HCT116 (cell line): ENCODE measurements around the gene CCDC159. TPM values are rescaled to one million over a fixed set of nuclear protein-coding genes. Genes with fewer than 3 reads are reported as not detected.
A peak's percentile ranks its signal among the peaks of the same experiment; 100 is the strongest.

Source experiments
- ATAC-seq: fragments of 200-7000 bp; cut with Tn5 transposase; 2 replicates; pipeline ENCODE4 v1.9.1; 2020; ENCODE audit warnings: mild to moderate bottlenecking, moderate library complexity
- BruUV-seq: library from RNA; stranded (reverse); fragments of 400-500 nt; replicated peaks from 2 replicates; lab custom pipeline; 2021; lab: Mats Ljungman, UMichigan
- CTCF ChIA-PET: fragments of 300-600 bp; sonication (Branson Sonifier 250); formaldehyde crosslinking; loops from one replicate; lab custom pipeline; 2021; ENCODE audit warnings: antibody characterized with exemption; lab: Charles Lee
- POLR2A ChIA-PET: fragments of 300-600, 350-600 bp; sonication (Branson Sonifier 250); formaldehyde crosslinking; loops from one replicate; lab custom pipeline; 2021; ENCODE audit warnings: antibody characterized with exemption; lab: Charles Lee
- RAD21 ChIA-PET, 2 experiments: fragments of 300-600 bp; sonication (Branson Sonifier 250); formaldehyde crosslinking; loops; one replicate each; lab custom pipeline; 2023; ENCODE audit warnings: low total read pairs in 2 of 2; ENCODE audit not compliant: uncharacterized antibody in 2 of 2, unreplicated experiment in 2 of 2, low non-redundant PET in 1 of 2; lab: Charles Lee
- DNase-seq: peaks from one replicate; pipeline ENCODE4 v3.0.0-alpha.2; 2010; ENCODE audit warnings: low read depth, low spot score
- H2AFZ ChIP-seq: fragments of 200-600 bp; shearing (Covaris generic), sonication (generic); 2 replicates; pipeline ENCODE4 v1.6.1; 2017; ENCODE audit warnings: low read depth, mixed run types, mixed read lengths, antibody characterized with exemption, low read length; ENCODE audit not compliant: poor library complexity, severe bottlenecking
- H3K27ac ChIP-seq: 2 replicates; pipeline ENCODE4 v1.5.1; 2012; ENCODE audit warnings: low read depth, low read length
- H3K27me3 ChIP-seq: fragments of 200-600 bp; sonication (generic); 2 replicates; pipeline ENCODE4 v1.6.1; 2016; ENCODE audit warnings: mixed run types, low read length, mixed read lengths; ENCODE audit not compliant: insufficient read depth
- H3K36me3 ChIP-seq, 2 experiments: fragments of 200-500 bp in 1 of 2; fragments of 200-600 bp in 1 of 2; sonication (Bioruptor generic) in 1 of 2; sonication (generic) in 1 of 2; 2 replicates each; pipeline versions ENCODE4 v1.5.1 to v1.6.1; 2014 to 2016; ENCODE audit warnings: low read length in 2 of 2, inconsistent platforms in 1 of 2, mixed read lengths in 1 of 2, mixed run types in 1 of 2; ENCODE audit not compliant: insufficient read depth in 2 of 2, control insufficient read depth in 1 of 2
- H3K4me1 ChIP-seq, 2 experiments: fragments of 200-600 bp in 1 of 2; sonication (generic) in 1 of 2; 2 replicates each; pipeline versions ENCODE4 v1.5.1 to v1.6.1; 2012 to 2017; ENCODE audit warnings: low read length in 2 of 2, inconsistent platforms in 1 of 2, mild to moderate bottlenecking in 1 of 2, mixed read lengths in 1 of 2, mixed run types in 1 of 2, moderate library complexity in 1 of 2; ENCODE audit not compliant: insufficient read depth in 2 of 2, control insufficient read depth in 1 of 2
- H3K4me2 ChIP-seq: fragments of 200-600 bp; sonication (generic); 2 replicates; pipeline ENCODE4 v1.6.1; 2017; ENCODE audit warnings: mixed run types, low read length, mixed read lengths
- H3K4me3 ChIP-seq, 2 experiments: fragments of 200-600 bp in 1 of 2; sonication (generic) in 1 of 2; replicated peaks in 1 of 2; 2 replicates each; pipeline ENCODE4 v1.5.1; 2011 to 2016; ENCODE audit warnings: low read length in 2 of 2, control low read depth in 1 of 2, low read depth in 1 of 2, mild to moderate bottlenecking in 1 of 2, mixed read lengths in 1 of 2, mixed run types in 1 of 2
- H3K79me2 ChIP-seq: fragments of 200-600 bp; sonication (generic); 2 replicates; pipeline ENCODE4 v1.6.1; 2017; ENCODE audit warnings: mild to moderate bottlenecking, mixed run types, low read length, moderate library complexity, mixed read lengths; ENCODE audit not compliant: insufficient read depth
- H3K9ac ChIP-seq: fragments of 200-600 bp; sonication (generic); 2 replicates; pipeline ENCODE4 v1.6.1; 2016; ENCODE audit warnings: low read length, mixed read lengths
- H3K9me2 ChIP-seq: fragments of 200-600 bp; sonication (generic), shearing (Covaris generic); 2 replicates; pipeline ENCODE4 v1.6.1; 2017; ENCODE audit warnings: mixed run types, mild to moderate bottlenecking, moderate library complexity; ENCODE audit not compliant: insufficient read depth
- H3K9me3 ChIP-seq, 2 experiments: fragments of 200-500 bp in 1 of 2; fragments of 200-600 bp in 1 of 2; sonication (Bioruptor generic) in 1 of 2; sonication (generic) in 1 of 2; 2 replicates each; pipeline ENCODE4 v1.6.1; 2014 to 2017; ENCODE audit warnings: low read length in 2 of 2, mixed read lengths in 2 of 2, inconsistent platforms in 1 of 2, low read depth in 1 of 2, mild to moderate bottlenecking in 1 of 2, mixed run types in 1 of 2, moderate library complexity in 1 of 2; ENCODE audit not compliant: control insufficient read depth in 1 of 2, insufficient read depth in 1 of 2
- H4K20me1 ChIP-seq: fragments of 200-600 bp; sonication (generic), shearing (Covaris generic); 2 replicates; pipeline ENCODE4 v1.6.1; 2017; ENCODE audit warnings: mixed run types, mild to moderate bottlenecking, moderate library complexity; ENCODE audit not compliant: insufficient read depth
- JUND ChIP-seq: IDR thresholded peaks from 2 replicates; pipeline ENCODE4 v1.6.1; 2012
- POLR2A ChIP-seq: IDR thresholded peaks from 2 replicates; pipeline ENCODE4 v1.7.0; 2011; ENCODE audit warnings: borderline replicate concordance; ENCODE audit not compliant: insufficient read depth, insufficient read length; ENCODE audit errors: extremely low read depth
- POLR2AphosphoS5 ChIP-seq: IDR thresholded peaks from 2 replicates; pipeline ENCODE4 v1.6.1; 2011; ENCODE audit warnings: mild to moderate bottlenecking, low read depth, low read length, moderate library complexity
- SRF ChIP-seq: IDR thresholded peaks from 2 replicates; pipeline ENCODE4 v1.6.1; 2012; ENCODE audit warnings: low read depth
- TCF7L2 ChIP-seq: IDR thresholded peaks from 2 replicates; pipeline ENCODE4 v1.7.0; 2011; ENCODE audit warnings: borderline replicate concordance, inconsistent platforms; ENCODE audit not compliant: insufficient read depth, insufficient read length; ENCODE audit errors: extremely low read depth
- ZFX ChIP-seq: fragments of 450-650 bp; IDR thresholded peaks from 2 replicates; pipeline ENCODE4 v1.6.1; 2017
- ZNF274 ChIP-seq: fragments of 200-500 bp; sonication (Bioruptor generic); IDR thresholded peaks from 2 replicates; pipeline ENCODE4 v1.6.1; 2014; ENCODE audit warnings: mild to moderate bottlenecking, low read depth, low read length, inconsistent platforms
- intact Hi-C: fragments of 100-400 bp; cut with micrococcal nuclease; formaldehyde crosslinking; loops from 2 replicates; pipeline ENCODE4 v1.10.0; 2022
- total RNA-seq: library from RNA; stranded (reverse); gene quantifications from one replicate; pipeline ENCODE4 v1.2.1, GENCODE V29; 2021; ENCODE audit not compliant: unreplicated experiment

The CCDC159 gene
- total RNA-seq, 1 experiment from 2014 or later: 7.7 TPM

DNA sequence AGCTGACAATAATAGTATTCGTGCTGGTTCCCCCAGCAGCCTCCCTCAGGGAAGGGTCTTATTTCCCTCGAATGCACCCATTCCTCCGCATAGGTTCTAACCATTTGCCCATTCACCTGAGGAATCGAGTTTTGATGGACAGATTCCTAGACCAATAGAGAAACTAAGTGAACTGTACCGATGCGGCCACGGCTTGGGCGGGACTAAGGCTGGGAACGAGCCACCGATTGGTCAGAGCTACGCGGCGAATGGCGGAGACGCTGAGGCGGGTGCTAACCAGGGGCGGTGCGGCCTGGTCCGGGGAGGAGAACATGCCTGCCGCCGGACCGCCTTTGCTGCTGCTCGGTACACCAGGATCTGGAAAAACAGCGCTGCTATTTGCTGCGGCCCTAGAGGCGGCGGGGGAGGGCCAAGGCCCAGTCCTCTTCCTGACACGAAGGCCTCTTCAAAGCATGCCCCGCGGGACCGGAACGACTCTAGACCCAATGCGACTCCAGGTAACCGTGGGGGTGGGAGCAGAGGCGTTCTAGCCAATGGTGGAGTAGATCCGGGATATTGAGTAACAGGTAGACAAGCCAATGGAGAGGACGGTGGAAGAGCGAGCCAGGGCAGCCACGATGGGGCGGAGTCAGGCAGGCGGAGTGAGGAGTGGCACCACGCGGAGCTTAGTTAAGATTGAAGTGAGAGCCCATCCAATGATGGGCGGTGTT is 28.3 kb downstream of the CCDC159 start, which contains the start of gene SWSAP1:
TSS of gene SWSAP1 (plus strand) at position 234 of the 710 bp plus-strand sequence. CDS start at position 249, 15 bp downstream.
- Histone ChIP-seq H3K27me3 (no peaks in the 10 kb centered on the region), H3K9ac (peak within 1 kb of the TSS; percentile 78), H4K20me1 (no peaks in the 10 kb centered on the region), H3K4me3 (peak within 1 kb of the TSS; percentile 57 to 68), H2AFZ (peak within 1 kb of the TSS; percentile 65), H3K27ac (peak within 1 kb of the TSS; percentile 88), H3K4me2 (peak within 1 kb of the TSS; percentile 80), H3K79me2 (peaks cover 5% of the 10 kb centered on the region; the same call in 1 of the 2 replicates), H3K36me3 (no peaks in the 10 kb centered on the region), H3K4me1 (peaks cover 43 to 48% of the 10 kb centered on the region in 2 experiments), H3K9me3 (no peaks in the 10 kb centered on the region), H3K9me2 (no peaks in the 10 kb centered on the region)
- intact Hi-C loops: no loop called here
- peak; percentile 99 for DNase-seq
- CTCF ChIA-PET: interaction anchor here (0.6 to 2.0 kb wide), 12 partner anchors 8 to 161 kb away, joined by 3 to 20 read pairs (median 4); partner anchors contain the start of genes CCDC159, ODAD3, PRKCSH and RAB3D
- RAD21 ChIA-PET: interaction anchor here (0.8 to 1.7 kb wide), 5 partner anchors 9 to 81 kb away, joined by 3 to 6 read pairs (median 4); partner anchors contain the start of gene RGL3 (in 1 of the 2)
- BruUV-seq: TSS peak; percentile 63
- ATAC-seq: peak; percentile 92
- no peak for TF ChIP-seq ZNF274
- peak; percentile 97 for TF ChIP-seq ZFX
- no peak for TF ChIP-seq JUND
- peak; percentile 68 for TF ChIP-seq POLR2AphosphoS5
- no peak for TF ChIP-seq SRF
- peak; percentile 92 for TF ChIP-seq TCF7L2
- peak; percentile 50 for TF ChIP-seq POLR2A
- POLR2A ChIA-PET: interaction anchor here (0.7 to 3.6 kb wide), 15 partner anchors 8 to 154 kb away, joined by 3 to 16 read pairs (median 4); partner anchors contain the start of genes CCDC159, ECSIT, EPOR and ODAD3
